B cell (primary cell): Measurements from ENCODE around the gene POLR1G. TPM values are rescaled to one million over a fixed set of nuclear protein-coding genes. Genes with fewer than 3 reads are reported as not detected.
"Not testable (repeated sequence)": the region's sequence is repeated elsewhere in the genome, so short reads cannot be mapped to it uniquely, and the experiment has no call there.

ENCODE experiments used
- ATAC-seq: fragments of 200-7000 bp; cut with Tn5 transposase; one replicate; pipeline ENCODE4 v1.10.0; 2021; ENCODE audit warnings: low read depth, mild to moderate bottlenecking, moderate number of reproducible peaks, moderate library complexity
- CTCF ChIA-PET: fragments of 350-600 bp; sonication (Branson Sonifier 250); formaldehyde crosslinking; loops from one replicate; lab custom pipeline; 2021; ENCODE audit warnings: antibody characterized with exemption, inconsistent platforms; lab: Charles Lee
- POLR2A ChIA-PET: fragments of 350-600 bp; sonication (Branson Sonifier 250); formaldehyde crosslinking; loops from one replicate; lab custom pipeline; 2021; ENCODE audit warnings: antibody characterized with exemption; lab: Charles Lee
- DNase-seq: peaks from one replicate; pipeline ENCODE4 v3.0.0; 2013
- H2AFZ ChIP-seq: 2 replicates; pipeline ENCODE4 v1.6.1; 2012; ENCODE audit warnings: mild to moderate bottlenecking, low read depth, low read length; ENCODE audit not compliant: insufficient read depth, poor library complexity, severe bottlenecking
- H3K27ac ChIP-seq, 2 donors: 1 replicate in 1 of 2; 2 replicates in 1 of 2; pipeline ENCODE4 v1.5.1; 2012 to 2013; ENCODE audit warnings: low read length in 2 of 2, mild to moderate bottlenecking in 2 of 2, moderate library complexity in 1 of 2
- H3K27me3 ChIP-seq, 4 experiments: fragments of 200-600 bp in 1 of 4; sonication (generic) in 1 of 4; replicated peaks in 1 of 4; 1 replicate in 2 of 4; 2 replicates in 2 of 4; pipeline versions ENCODE4 v1.6.1 to v1.7.0; 2013 to 2016; ENCODE audit warnings: low read length in 3 of 4, mild to moderate bottlenecking in 2 of 4, mixed read lengths in 1 of 4, moderate library complexity in 1 of 4; ENCODE audit not compliant: insufficient read depth in 4 of 4, control insufficient read depth in 3 of 4; ENCODE audit errors: control extremely low read depth in 1 of 4
- H3K36me3 ChIP-seq, 2 experiments: replicated peaks in 1 of 2; 1 replicate in 1 of 2; 2 replicates in 1 of 2; pipeline versions ENCODE4 v1.6.1 to v1.7.1; 2013; ENCODE audit warnings: low read length in 1 of 2; ENCODE audit not compliant: insufficient read depth in 2 of 2, control insufficient read depth in 1 of 2; ENCODE audit errors: control extremely low read depth in 1 of 2, extremely low read depth in 1 of 2
- H3K4me1 ChIP-seq, 2 donors: fragments of 200-600 bp in 1 of 2; sonication (generic) in 1 of 2; 1 replicate in 1 of 2; 2 replicates in 1 of 2; pipeline versions ENCODE4 v1.5.1 to v1.6.1; 2013 to 2017; ENCODE audit warnings: low read length in 2 of 2; ENCODE audit not compliant: control insufficient read depth in 2 of 2, insufficient read depth in 2 of 2
- H3K4me2 ChIP-seq: replicated peaks from 2 replicates; pipeline ENCODE3; 2012; ENCODE audit warnings: mild to moderate bottlenecking, low read depth, low read length; ENCODE audit not compliant: poor library complexity, severe bottlenecking
- H3K4me3 ChIP-seq, 5 experiments: fragments of 200-600 bp in 1 of 5; sonication (generic) in 1 of 5; 1 replicate in 3 of 5; 2 replicates in 2 of 5; pipeline versions ENCODE4 v1.5.1 to v1.7.0; 2011 to 2016; ENCODE audit warnings: low read length in 4 of 5, mild to moderate bottlenecking in 4 of 5, low read depth in 2 of 5, control low read depth in 1 of 5, moderate library complexity in 1 of 5; ENCODE audit not compliant: insufficient read depth in 1 of 5; ENCODE audit errors: control extremely low read depth in 1 of 5, extremely low read depth in 1 of 5
- H3K79me2 ChIP-seq: fragments of 200-600 bp; sonication (generic); one replicate; pipeline ENCODE4 v1.6.0; 2016; ENCODE audit warnings: low read length; ENCODE audit not compliant: control insufficient read depth, insufficient read depth
- H3K9ac ChIP-seq: fragments of 200-600 bp; sonication (generic); 2 replicates; pipeline ENCODE4 v1.6.1; 2017; ENCODE audit warnings: mild to moderate bottlenecking, low read length, moderate library complexity
- H3K9me3 ChIP-seq, 3 donors: one replicate each; pipeline versions ENCODE4 v1.6.1 to v1.7.1; 2013; ENCODE audit warnings: low read length in 2 of 3; ENCODE audit not compliant: control insufficient read depth in 2 of 3, insufficient read depth in 1 of 3; ENCODE audit errors: control extremely low read depth in 1 of 3
- H4K20me1 ChIP-seq: 2 replicates; pipeline ENCODE4 v1.6.0; 2012; ENCODE audit warnings: mild to moderate bottlenecking, low read length; ENCODE audit not compliant: insufficient read depth, control insufficient read depth, poor library complexity, severe bottlenecking
- H3K27ac Mint-ChIP-seq: one replicate; pipeline ENCODE4 v1.8.0; 2021; ENCODE audit warnings: mixed read lengths
- H3K27me3 Mint-ChIP-seq: one replicate; pipeline ENCODE4 v1.8.0; 2021; ENCODE audit warnings: mixed read lengths
- H3K4me1 Mint-ChIP-seq: one replicate; pipeline ENCODE4 v1.8.0; 2021; ENCODE audit warnings: mixed read lengths
- H3K4me3 Mint-ChIP-seq: one replicate; pipeline ENCODE4 v1.8.0; 2021; ENCODE audit warnings: mixed read lengths
- H3K9me3 Mint-ChIP-seq: one replicate; pipeline ENCODE4 v1.8.0; 2022; ENCODE audit warnings: mixed read lengths; ENCODE audit not compliant: insufficient read depth
- EZH2 ChIP-seq: IDR thresholded peaks from 2 replicates; pipeline ENCODE4 v1.6.1; 2012; ENCODE audit warnings: borderline replicate concordance, low read depth, mild to moderate bottlenecking, moderate library complexity, low read length; ENCODE audit not compliant: insufficient read depth, poor library complexity, severe bottlenecking
- WGBS: methylation state at CpG from one replicate; pipeline ENCODE4 v1.1.5; 2013; ENCODE audit warnings: missing lambda C conversion rate; ENCODE audit not compliant: insufficient coverage; 5-methylcytosine and 5-hydroxymethylcytosine counted together
- intact Hi-C: fragments of 100-400 bp; cut with micrococcal nuclease; formaldehyde crosslinking; loops from one replicate; pipeline ENCODE4 v1.10.0; 2022
- polyA plus RNA-seq: library from polyadenylated mRNA; depleted of rRNA; stranded (reverse); fragments of >200 nt; gene quantifications from 2 replicates; pipeline ENCODE4 v1.2.3, GENCODE V29; 2012
- total RNA-seq, 2 donors: library from RNA; stranded (reverse); fragments of 120-200 nt in 1 of 2; gene quantifications; 1 replicate in 1 of 2; 2 replicates in 1 of 2; pipeline versions ENCODE4 v1.2.3 to v1.2.4, GENCODE V29; 2013 to 2022
- TF ChIP-seq, protein P1 (sequence below): fragments of 200-600 bp; IDR thresholded peaks from one replicate; pipeline ENCODE4 v1.8.0; 2022; ENCODE audit warnings: antibody characterized with exemption, mild to moderate bottlenecking

POLR1G gene
- total and polyA plus RNA-seq, 2 donors (not counting 1 experiment from before 2014, with no cell fraction given) = 2.1 to 4.3 TPM

DNA sequence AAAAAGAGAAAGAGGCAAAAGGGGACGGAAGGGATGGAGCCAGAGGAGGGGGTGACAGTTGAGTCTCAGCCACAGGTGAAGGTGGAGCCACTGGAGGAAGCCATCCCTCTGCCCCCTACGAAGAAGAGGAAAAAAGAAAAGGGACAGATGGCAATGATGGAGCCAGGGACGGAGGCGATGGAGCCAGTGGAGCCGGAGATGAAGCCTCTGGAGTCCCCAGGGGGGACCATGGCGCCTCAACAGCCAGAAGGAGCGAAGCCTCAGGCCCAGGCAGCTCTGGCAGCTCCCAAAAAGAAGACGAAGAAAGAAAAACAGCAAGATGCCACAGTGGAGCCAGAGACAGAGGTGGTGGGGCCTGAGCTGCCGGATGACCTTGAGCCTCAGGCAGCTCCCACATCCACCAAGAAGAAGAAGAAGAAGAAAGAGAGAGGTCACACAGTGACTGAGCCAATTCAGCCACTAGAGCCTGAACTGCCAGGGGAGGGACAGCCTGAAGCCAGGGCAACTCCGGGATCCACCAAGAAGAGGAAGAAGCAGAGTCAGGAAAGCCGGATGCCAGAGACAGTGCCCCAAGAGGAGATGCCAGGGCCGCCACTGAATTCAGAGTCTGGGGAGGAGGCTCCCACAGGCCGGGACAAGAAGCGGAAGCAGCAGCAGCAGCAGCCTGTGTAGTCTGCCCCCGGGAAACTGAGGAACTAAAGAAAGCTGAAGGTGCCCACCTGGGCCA lies 2.5 kb downstream of the POLR1G start:
- Histone ChIP-seq H3K4me3 (no peak overlapping the region), H2AFZ (no peak overlapping the region), H3K4me1 (peaks cover 21 to 35% of the 10 kb centered on the region in 2 donors), H3K4me2 (no peak overlapping the region), H3K79me2 (peaks cover 28% of the 10 kb centered on the region), H4K20me1 (peaks cover 12% of the 10 kb centered on the region), H3K27me3 (peaks cover 0 to 12% (median 5%) of the 10 kb centered on the region in 4 experiments), H3K27ac (no peak overlapping the region), H3K9me3 (peaks cover 0 to 8% (median 0%) of the 10 kb centered on the region in 3 donors), H3K36me3 (peaks cover 3 to 11% of the 10 kb centered on the region in 2 experiments), H3K9ac (no peak overlapping the region)
- WGBS = 96% methylated on average over 13 of the region's 15 CpGs
- H3K9me3 Mint-ChIP-seq = no peaks in the 10 kb centered on the region
- TF ChIP-seq, protein P1, sequence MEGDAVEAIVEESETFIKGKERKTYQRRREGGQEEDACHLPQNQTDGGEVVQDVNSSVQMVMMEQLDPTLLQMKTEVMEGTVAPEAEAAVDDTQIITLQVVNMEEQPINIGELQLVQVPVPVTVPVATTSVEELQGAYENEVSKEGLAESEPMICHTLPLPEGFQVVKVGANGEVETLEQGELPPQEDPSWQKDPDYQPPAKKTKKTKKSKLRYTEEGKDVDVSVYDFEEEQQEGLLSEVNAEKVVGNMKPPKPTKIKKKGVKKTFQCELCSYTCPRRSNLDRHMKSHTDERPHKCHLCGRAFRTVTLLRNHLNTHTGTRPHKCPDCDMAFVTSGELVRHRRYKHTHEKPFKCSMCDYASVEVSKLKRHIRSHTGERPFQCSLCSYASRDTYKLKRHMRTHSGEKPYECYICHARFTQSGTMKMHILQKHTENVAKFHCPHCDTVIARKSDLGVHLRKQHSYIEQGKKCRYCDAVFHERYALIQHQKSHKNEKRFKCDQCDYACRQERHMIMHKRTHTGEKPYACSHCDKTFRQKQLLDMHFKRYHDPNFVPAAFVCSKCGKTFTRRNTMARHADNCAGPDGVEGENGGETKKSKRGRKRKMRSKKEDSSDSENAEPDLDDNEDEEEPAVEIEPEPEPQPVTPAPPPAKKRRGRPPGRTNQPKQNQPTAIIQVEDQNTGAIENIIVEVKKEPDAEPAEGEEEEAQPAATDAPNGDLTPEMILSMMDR = no peak
- TF ChIP-seq EZH2 = no peak
- H3K4me3 Mint-ChIP-seq = no peak overlapping the region
- POLR2A ChIA-PET = interaction anchor here (0.6 to 0.7 kb wide), 3 partner anchors 11 to 70 kb away, joined by 3 to 6 read pairs (median 3); no protein-coding TSS in a partner anchor
- ATAC-seq (no peak), DNase-seq (no peak)
- H3K27me3 Mint-ChIP-seq = peaks cover 2% of the 10 kb centered on the region
- intact Hi-C loops = loop anchor here (5.0 to 10.0 kb wide), 3 partner anchors 33 to 586 kb away; partner anchors contain the start of genes CCDC61 and RELB
- H3K27ac Mint-ChIP-seq = peak overlapping the region; percentile 46
- CTCF ChIA-PET = interaction anchor here (0.9 to 1.6 kb wide), 4 partner anchors 30 to 76 kb away, joined by 3 to 6 read pairs (median 4); no protein-coding TSS in a partner anchor
- peaks cover 38% of the 10 kb centered on the region for H3K4me1 Mint-ChIP-seq

DNA sequence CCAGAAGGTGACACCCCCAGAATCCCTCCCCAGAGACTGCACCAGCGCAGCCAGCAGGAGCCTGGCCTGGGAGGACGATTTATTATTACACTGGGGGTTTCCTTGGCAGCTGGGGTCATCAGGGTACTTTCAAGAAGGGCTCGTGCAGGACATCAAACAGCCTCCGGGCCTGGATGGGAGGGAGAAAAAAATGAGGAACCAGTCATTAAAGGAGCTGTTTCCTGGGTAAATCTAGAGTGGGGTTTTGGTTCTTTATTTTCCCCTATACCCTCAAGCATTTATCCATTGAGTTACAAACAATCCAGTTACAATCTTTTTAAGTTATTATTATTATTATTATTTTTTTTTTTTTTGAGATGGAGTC lies 3.1 kb downstream of the POLR1G start:
- CTCF ChIA-PET = interaction anchor here (0.9 to 1.6 kb wide), 4 partner anchors 30 to 76 kb away, joined by 3 to 6 read pairs (median 4); no protein-coding TSS in a partner anchor
- TF ChIP-seq EZH2 = no peak
- TF ChIP-seq, protein P1 = no peak
- H4K20me1 ChIP-seq = peaks cover 8% of the 10 kb centered on the region
- no peak overlapping the region for H3K9ac ChIP-seq
- H2AFZ ChIP-seq = no peak overlapping the region
- intact Hi-C loops = loop anchor here (5.0 to 10.0 kb wide), 3 partner anchors 33 to 585 kb away; partner anchors contain the start of genes CCDC61 and RELB
- H3K4me2 ChIP-seq = no peak overlapping the region
- POLR2A ChIA-PET = interaction anchor here (0.6 to 0.7 kb wide), 2 partner anchors 10 to 15 kb away, joined by 3 to 6 read pairs; no protein-coding TSS in a partner anchor
- peaks cover 28% of the 10 kb centered on the region for H3K79me2 ChIP-seq
- H3K27ac ChIP-seq = no peak overlapping the region
- 57% methylated on average over 1 of the region's 4 CpGs for WGBS
- DNase-seq (no peak), ATAC-seq (no peak)
- H3K9me3 ChIP-seq = peaks cover 0 to 3% (median 0%) of the 10 kb centered on the region in 3 donors
- Mint-ChIP-seq H3K4me1 (peaks cover 33% of the 10 kb centered on the region), H3K4me3 (no peak overlapping the region), H3K27ac (no peak overlapping the region), H3K27me3 (no peaks in the 10 kb centered on the region), H3K9me3 (no peaks in the 10 kb centered on the region)
- H3K4me1 ChIP-seq = peaks cover 15 to 29% of the 10 kb centered on the region in 2 donors
- peaks cover 3 to 14% of the 10 kb centered on the region in 2 experiments for H3K36me3 ChIP-seq
- H3K27me3 ChIP-seq = peaks cover 0 to 6% (median 2%) of the 10 kb centered on the region in 4 experiments
- H3K4me3 ChIP-seq = no peak overlapping the region

DNA sequence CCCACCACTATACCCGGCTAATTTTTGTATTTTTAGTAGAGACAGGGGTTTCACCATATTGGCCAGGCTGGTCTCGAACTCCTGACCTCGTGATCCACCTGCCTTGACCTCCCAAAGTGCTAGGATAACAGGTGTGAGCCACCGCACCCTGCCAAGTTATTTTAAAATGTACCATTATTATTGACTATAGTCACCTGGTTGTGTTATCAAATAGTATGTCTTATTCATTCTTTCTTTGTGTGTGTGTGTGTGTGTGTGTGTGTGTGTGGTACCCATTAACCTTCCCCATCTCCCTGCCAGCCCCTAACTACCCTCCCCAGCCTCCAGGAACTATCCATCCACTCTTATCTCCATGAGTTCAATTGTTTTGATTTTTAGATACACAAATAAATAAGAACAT lies 3.9 kb downstream of the POLR1G start:
- DNase-seq, H2AFZ ChIP-seq, H3K27ac ChIP-seq, H3K27ac Mint-ChIP-seq, H3K4me2 ChIP-seq, H3K9me3 ChIP-seq, H3K9ac ChIP-seq, intact Hi-C loops, H3K4me3 ChIP-seq, H3K27me3 Mint-ChIP-seq, POLR2A ChIA-PET, H3K27me3 ChIP-seq, ATAC-seq, H3K4me3 Mint-ChIP-seq, H3K9me3 Mint-ChIP-seq, H4K20me1 ChIP-seq: not testable (repeated sequence)
- peaks cover 25% of the 10 kb centered on the region for H3K4me1 Mint-ChIP-seq
- WGBS = no CpG with 5 or more reads among the region's 4 CpGs
- Histone ChIP-seq H3K4me1 (peaks cover 8 to 21% of the 10 kb centered on the region in 2 donors), H3K36me3 (peaks cover 3 to 18% of the 10 kb centered on the region in 2 experiments), H3K79me2 (peaks cover 23% of the 10 kb centered on the region)
- CTCF ChIA-PET = interaction anchor here (3.7 kb wide), 1 partner anchor 30 kb away, joined by 12 read pairs; no protein-coding TSS in a partner anchor
